Measurements from ENCODE around the gene CALR.
A peak's percentile ranks its signal among the peaks of the same experiment; 100 is the strongest.
"Not testable (repeated sequence)": the region's sequence is repeated elsewhere in the genome, so short reads cannot be mapped to it uniquely, and the experiment has no call there.

CALR gene

DNA sequence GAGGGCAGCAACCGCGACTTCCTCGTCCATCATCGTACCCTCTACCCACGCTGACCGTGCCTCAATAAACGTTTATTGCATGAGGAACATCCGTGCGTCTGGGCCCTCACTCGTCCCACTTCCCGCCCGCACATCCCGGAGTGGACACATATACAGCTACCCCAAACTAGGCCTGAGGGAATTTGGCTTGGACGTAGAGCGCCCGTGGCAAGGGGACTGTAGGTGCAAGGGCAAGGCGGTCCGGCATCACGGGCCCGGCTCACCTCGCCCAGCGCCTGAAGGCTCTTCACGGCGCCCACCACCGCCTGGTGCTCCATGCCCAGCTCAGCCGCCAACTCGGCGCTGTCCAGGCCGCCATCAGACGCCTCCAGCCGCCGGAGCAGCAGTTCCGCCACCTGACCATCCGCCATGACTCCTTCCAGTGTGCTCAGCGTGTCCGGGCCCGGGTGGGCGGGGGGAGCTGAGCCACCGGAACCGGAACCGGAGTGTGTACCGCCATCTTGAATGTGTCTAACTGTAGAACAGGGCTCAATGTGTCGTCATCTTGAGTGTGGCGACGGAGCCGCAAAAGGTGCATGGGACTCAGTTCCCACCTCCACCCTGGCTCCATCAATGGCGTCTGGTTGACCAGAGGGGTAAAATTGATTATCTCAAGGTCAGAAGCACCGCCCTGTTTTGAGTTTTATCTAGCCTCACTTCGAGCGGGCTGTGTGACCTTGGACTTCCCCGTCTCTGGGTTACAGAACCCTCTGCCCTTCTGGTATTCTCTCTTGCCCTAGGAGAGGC, 4.9 kb upstream of the CALR start, which contains the start of gene FARSA:
Gene FARSA, minus strand, starts transcription at position 425 of the 786 bp plus-strand sequence. Its CDS starts 15 bp downstream, at position 410.
- peak within 1 kb of the TSS; percentile 100 for H3K4me3 ChIP-seq (ENCODE audit: low read depth, low read length)

DNA sequence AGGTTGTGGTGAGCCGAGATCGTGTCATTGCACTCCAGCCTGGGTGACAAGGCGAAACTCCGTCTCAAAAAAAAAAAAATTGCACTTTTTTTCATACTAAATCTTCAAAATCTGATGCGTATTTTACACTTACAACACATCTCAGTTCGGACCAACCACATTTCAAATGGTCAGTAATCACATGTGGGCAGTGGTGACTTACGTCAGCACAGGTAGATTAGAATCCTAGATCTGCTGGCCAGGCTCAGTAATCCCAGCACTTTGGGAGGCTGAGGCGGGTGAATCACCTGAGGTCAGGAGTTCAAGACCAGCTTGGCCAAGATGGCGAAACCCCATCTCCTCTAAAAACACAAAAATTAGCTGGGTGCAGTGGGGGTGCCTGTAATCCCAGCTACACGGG, 3.3 kb upstream of the CALR start:
- no peak overlapping the region for H3K4me3 ChIP-seq (ENCODE audit: low read depth, low read length)

DNA sequence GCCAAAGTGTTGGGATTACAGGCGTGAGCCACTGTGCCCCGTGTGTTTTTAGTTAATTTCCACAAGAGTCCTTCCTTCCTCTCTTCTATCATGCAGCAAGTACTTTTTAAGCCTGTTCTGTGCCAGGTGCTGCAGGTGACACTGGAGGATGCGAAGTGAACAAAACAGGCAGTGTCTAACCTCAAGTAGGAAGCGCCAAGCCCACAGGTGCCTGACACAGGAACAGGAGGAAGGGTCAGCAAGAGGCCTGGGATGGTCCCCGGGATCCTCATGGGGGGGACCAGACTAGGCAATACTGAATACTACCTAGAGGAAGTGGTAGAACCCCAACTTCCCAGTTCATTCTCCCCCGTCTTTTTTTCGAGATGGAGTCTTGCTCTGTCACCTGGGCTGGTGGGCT, 1.8 kb upstream of the CALR start:
- no peak overlapping the region for H3K4me3 ChIP-seq (ENCODE audit: low read depth, low read length)

DNA sequence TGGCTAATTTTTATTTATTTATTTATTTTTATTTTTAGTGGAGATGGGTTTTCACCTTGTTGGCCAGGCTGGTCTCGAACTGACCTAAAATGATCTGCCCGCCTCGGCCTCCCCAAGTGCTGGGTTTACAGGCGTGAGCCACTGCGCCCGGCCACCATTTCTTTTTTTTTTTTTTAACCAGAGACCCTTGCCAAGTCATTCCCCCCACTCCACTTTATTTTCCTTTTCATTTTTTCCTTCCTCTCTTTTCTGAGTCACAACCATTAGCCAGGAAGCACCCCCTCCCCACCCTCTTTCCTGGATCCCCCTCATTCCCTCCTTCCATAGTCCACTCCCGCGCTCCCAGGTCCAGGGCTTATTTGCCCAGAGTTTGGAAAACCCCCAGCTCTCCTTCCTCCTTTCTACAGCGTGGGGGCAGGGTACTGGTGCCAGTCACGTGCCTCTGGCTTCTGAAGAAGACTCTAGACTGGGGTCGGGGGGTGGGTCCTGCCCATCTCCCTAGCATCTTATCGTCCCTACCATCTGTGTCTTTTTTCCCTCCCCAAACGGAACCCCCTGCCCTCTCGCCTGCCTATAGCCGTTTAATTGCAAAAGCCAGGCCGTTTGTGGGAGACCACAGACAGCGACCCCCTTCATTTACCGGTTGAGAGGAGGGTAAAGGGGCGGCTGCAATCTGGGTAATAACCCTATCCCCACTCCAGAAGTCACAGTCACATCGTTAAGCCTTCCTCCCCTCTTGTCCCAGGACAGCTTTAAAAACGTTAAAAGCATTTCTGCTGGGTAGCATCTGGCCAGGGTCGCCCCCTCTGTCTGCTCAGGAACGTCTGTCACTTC, 1.1 kb upstream of the CALR start:
- H3K4me3 ChIP-seq (ENCODE audit: low read depth, low read length): peak overlapping the region; percentile 41

DNA sequence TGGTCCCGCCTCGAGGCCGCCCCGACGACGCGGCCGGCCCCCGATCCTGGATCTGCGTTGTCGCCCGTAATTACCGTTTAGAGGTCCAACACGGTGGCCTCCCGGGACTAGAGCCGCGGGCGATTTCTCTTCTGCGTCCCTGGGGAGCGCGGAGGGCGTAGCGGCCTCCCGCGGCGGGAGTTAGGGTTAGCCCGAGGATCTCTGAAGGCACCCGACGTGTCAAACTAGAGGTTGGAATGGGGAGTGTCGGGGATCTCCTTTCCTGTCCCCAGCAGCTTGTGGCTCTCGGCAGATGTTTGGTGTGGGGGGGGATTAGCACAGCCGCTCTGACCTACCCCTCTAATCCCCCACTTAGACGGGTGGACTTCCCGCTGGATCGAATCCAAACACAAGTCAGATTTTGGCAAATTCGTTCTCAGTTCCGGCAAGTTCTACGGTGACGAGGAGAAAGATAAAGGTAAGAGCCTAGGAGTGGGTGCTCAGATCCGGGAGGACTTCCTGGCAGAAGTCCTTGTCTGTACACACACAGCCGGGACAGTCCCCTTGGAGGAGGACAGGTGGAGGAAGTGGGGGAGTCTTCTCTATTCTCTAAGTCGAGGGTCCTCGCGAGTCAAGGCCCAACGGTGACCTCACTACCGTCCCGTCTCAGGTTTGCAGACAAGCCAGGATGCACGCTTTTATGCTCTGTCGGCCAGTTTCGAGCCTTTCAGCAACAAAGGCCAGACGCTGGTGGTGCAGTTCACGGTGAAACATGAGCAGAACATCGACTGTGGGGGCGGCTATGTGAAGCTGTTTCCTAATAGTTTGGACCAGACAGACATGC, 581 bp downstream of the CALR start:
- peak overlapping the region; percentile 89 for H3K4me3 ChIP-seq (ENCODE audit: low read depth, low read length)

DNA sequence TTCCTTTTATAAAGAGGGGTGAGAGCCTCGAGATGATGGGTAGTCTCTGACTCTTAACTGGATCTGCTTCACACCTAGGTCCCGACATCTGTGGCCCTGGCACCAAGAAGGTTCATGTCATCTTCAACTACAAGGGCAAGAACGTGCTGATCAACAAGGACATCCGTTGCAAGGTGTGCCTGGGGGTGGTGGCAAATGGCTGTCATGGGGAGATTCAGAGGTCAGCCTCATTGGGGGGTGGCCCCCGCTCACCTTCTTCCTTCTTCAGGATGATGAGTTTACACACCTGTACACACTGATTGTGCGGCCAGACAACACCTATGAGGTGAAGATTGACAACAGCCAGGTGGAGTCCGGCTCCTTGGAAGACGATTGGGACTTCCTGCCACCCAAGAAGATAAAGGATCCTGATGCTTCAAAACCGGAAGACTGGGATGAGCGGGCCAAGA, 1.6 kb downstream of the CALR start:
- H3K4me3 ChIP-seq (ENCODE audit: low read depth, low read length): no peak overlapping the region

DNA sequence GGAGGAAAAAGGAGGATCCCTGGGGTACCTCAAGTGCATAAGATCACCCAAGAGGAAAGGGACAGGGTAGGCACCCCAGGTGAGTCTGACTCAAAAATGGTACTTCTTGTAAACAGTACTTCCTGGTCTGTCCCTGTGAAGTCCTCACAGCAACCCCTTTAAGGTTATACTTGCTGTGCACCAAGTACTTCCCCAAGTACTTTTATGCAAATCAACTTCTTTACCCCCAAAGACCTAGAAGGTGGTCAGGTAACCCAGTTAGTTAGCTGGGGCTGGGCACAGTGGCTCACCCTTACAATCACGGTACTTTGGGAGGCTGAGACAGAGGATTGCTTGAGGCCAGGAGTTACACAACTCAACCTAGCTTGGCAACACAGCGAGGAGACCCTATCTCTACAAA, 2.5 kb downstream of the CALR start:
- no peak overlapping the region for H3K4me3 ChIP-seq (ENCODE audit: low read depth, low read length)

DNA sequence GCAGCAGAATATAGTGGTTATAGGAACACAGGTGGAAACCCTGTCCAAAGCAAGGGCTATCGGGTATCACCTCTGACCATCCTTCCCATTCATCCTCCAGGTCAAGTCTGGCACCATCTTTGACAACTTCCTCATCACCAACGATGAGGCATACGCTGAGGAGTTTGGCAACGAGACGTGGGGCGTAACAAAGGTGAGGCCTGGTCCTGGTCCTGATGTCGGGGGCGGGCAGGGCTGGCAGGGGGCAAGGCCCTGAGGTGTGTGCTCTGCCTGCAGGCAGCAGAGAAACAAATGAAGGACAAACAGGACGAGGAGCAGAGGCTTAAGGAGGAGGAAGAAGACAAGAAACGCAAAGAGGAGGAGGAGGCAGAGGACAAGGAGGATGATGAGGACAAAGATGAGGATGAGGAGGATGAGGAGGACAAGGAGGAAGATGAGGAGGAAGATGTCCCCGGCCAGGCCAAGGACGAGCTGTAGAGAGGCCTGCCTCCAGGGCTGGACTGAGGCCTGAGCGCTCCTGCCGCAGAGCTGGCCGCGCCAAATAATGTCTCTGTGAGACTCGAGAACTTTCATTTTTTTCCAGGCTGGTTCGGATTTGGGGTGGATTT, 5.1 kb downstream of the CALR start:
- H3K4me3 ChIP-seq (ENCODE audit: low read depth, low read length): no peak overlapping the region

DNA sequence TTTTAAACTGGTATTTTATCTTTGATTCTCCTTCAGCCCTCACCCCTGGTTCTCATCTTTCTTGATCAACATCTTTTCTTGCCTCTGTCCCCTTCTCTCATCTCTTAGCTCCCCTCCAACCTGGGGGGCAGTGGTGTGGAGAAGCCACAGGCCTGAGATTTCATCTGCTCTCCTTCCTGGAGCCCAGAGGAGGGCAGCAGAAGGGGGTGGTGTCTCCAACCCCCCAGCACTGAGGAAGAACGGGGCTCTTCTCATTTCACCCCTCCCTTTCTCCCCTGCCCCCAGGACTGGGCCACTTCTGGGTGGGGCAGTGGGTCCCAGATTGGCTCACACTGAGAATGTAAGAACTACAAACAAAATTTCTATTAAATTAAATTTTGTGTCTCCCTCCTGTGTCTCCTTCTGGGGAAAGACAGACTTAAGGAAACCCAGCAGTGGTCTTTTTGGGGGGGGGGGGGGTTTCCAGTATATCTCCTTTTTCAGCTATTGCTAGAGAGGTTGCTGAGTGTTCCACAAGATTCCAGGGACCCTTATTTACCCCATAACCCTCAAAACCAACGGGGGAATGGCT, 5.8 kb downstream of the CALR start:
- H3K4me3 ChIP-seq (ENCODE audit: low read depth, low read length): no peak overlapping the region

DNA sequence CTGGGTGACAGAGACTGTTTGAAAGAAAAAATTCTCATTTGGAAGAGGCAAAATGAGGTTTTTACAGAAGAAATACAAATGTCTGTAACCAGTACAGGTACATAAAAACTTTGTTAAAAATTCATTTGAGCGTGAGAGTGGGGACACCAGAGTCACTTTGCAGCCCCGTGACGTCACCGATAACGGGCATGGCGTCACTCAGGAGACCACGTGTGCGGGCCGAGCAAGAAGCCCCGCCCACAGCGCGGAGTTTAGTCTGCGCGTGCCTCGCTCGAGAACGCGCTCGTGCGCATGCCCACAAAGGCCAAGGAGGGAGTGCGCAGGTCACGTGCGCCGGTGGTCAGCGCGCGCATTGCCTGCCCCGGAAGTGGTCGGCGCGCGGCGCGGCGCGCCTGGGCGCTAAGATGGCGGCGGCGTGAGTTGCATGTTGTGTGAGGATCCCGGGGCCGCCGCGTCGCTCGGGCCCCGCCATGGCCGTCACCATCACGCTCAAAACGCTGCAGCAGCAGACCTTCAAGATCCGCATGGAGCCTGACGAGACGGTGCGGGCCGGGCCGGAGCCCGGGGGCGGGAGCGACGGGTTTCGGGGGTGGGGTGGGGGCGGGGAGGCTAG, 7.2 kb downstream of the CALR start, which contains the start of gene RAD23A:
Gene RAD23A, plus strand, starts transcription at position 384 of the 613 bp plus-strand sequence. Its CDS starts 87 bp downstream, at position 471.
- H3K4me3 ChIP-seq (ENCODE audit: low read depth, low read length): peak within 1 kb of the TSS; percentile 80

DNA sequence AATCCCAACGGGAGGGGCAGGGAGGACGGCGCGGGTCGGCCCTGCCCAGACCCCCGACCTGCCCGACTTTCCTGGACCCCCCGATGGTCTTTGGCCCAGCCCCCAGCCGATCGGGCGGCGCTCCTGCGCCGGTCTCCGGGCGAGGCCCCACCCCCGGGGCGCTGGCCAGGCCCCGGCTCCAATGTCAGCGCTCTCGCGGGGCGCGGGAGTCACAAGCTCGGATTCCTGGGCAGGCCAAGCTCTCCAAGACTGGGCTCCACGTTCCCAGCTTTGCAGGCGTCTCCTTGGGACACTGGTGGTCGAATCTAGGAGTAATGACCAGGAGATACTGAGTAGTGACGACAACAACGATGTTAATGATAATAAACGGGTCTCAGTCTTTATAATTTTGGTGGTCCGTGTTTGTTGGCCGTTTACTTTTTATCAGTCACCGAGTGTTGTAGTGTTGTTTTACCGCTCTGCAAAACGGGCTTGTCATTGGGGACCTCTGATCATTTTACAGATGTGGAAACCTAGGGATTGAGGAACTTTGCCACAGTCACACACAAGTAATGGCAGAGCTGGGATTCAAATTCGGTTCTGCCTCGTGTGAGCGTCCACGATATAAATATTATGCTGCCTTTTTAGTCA, 7.8 kb downstream of the CALR start:
- peak overlapping the region; percentile 80 for H3K4me3 ChIP-seq (ENCODE audit: low read depth, low read length)

DNA sequence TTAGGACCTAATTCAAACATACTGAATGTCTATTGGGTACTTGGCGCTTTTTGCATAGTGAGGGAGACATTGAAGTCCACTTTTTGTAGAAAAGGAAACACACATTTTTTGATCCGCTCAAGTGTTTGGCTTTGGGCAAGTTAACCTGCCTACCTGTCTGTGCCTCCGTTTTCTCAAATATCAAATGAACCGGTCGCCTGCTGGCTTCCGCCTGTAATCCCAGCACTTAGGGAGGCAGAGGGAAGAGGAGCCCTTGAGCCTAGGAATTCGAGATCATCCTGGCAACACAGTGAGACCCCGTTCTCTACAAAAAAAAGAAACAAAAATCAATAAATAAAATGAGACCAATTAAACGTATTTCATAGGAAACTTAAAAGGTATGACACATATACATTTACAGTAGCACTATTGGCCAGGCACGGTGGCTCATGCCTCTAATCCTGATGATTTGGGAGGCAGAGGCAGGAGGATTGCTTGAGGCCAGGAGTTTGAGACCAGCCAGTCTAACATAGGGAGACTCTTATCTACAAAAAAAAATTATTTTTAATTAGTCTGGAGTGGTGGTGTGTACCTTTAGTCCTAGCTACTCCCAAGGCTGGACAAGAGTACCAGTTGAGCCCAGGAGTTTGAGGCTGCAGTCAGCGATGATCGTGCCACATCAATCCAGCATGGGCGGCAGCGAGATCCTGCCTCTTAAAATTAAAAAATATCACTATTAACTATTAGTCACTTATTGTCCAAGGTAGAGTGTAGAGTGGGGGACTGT, 8.5 kb downstream of the CALR start:
- peak overlapping the region; percentile 80 for H3K4me3 ChIP-seq (ENCODE audit: low read depth, low read length)

DNA sequence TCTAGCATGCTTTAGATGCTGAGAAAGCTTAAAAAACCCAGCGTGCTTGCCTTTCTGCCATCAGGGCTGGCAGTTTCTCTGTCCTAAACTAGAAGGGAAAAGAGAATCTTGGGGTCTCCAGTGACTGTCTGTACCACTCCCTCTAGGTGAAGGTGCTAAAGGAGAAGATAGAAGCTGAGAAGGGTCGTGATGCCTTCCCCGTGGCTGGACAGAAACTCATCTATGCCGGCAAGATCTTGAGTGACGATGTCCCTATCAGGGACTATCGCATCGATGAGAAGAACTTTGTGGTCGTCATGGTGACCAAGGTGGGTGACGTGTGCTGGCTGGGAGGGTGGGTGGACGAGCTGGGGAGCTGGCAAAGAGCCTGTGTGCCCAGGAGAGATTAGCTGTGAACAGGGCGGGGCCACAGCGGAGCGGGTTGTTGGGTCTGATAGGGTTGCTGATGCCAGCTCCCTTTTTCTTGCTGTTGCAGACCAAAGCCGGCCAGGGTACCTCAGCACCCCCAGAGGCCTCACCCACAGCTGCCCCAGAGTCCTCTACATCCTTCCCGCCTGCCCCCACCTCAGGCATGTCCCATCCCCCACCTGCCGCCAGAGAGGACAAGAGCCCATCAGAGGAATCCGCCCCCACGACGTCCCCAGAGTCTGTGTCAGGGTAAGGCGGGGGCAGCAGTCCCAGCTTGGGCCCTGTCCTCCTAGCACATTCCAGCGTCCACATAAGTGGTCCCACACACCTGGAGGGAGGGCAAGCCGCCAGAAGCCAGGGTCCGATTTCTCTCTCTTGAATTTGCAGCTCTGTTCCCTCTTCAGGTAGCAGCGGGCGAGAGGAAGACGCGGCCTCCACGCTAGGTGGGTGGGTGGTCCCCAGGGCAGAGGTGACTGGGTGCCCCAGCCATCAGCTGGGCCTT, 9.5 kb downstream of the CALR start:
- H3K4me3 ChIP-seq (ENCODE audit: low read depth, low read length): no peak overlapping the region

DNA sequence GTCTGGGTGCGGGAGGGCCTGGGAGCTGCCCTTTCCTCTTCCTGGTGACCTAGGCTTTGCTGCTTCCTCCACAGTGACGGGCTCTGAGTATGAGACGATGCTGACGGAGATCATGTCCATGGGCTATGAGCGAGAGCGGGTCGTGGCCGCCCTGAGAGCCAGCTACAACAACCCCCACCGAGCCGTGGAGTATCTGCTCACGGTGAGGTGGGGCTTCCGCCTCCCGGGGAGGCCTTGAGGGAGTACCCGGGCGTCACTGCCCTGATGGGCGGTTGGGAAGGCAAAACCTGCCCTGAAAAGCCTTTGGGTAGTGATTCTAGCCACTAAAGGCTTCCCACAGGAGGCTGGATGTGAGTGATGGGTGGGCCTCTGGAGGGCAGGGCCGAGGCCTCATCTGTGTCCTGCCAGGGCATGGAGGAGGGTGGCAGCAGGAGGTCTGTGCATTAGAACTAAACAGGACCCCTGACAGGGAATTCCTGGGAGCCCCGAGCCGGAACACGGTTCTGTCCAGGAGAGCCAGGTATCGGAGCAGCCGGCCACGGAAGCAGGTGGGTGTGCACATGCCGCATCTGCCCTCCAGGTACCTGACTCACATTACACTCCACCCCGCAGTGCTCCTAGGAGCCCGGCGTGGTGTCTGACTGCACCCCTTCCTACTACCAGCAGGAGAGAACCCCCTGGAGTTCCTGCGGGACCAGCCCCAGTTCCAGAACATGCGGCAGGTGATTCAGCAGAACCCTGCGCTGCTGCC, 10.4 kb downstream of the CALR start:
- H3K4me3 ChIP-seq (ENCODE audit: low read depth, low read length): no peak overlapping the region

DNA sequence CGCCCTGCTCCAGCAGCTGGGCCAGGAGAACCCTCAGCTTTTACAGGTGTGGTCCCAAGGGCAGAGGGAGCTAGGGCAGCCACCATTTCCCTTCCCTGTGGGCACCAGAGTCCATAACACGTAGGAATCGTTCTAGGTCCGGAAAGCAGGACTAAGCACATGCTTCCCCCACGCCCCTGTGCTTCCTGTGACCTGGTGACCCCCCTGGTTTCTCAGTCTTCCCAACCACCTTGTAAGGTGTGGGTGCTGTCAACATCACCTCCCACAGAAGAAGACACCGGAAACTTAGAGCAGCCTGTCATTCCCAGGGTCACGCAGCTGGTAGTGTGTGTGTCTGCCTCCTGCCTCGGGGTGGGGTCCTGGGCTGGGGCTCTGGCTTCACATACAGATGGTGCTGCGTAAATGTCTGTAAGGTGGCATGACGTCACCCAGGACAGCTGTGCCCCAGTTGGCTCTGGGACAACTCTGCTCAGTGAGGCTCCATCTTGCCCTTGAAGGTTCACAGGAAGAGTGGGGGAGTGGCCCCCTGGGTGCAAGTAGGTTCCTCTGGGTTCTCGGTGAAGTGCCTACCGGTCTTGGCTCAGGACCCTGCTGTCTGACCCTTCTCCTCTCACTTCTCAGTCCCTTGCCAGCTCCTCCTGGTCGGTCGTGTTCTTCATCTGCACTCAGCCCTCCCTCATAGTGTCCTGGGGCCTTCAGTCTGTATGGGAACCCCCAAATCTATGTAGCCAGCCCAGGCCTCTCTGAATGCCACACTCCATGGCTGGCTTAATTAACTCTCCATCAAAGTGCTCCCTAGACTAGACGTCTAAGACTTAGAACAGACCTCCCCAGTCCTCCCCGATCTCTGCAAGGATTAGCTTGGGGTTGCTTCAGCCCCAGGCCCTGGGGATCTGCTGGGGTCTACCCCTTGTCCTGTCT, 11.2 kb downstream of the CALR start:
- H3K4me3 ChIP-seq (ENCODE audit: low read depth, low read length): no peak overlapping the region

DNA sequence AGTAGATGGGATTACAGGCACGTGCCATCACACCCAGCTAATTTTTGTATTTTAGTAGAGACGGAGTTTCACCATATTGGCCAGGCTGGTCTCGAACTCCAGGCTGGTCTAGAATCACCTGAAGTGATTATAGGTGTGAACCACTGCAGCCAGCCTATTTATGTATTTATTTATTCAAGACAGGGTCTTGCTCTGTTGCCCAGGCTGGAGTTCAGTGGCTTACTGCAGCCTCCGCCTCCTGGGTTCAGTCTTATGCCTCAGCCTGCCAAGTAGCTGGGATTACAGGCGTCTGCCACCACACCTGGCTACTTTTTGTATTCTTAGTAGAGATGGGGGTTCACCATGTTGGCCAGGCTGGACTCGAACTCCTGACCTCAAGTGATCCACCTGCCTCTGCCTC, 13.6 kb downstream of the CALR start:
- H3K4me3 ChIP-seq (ENCODE audit: low read depth, low read length): not testable (repeated sequence)
